GM19023 (cell line): ENCODE measurements around the gene CDCA3.
"Not testable (repeated sequence)": the region's sequence is repeated elsewhere in the genome, so short reads cannot be mapped to it uniquely, and the experiment has no call there.

Source experiments
- ATAC-seq: cut with Tn5 transposase; IDR thresholded peaks from one replicate; pipeline ENCODE4 v1.9.1; 2021; ENCODE audit warnings: mild to moderate bottlenecking, moderate library complexity; ENCODE audit not compliant: unreplicated experiment

The CDCA3 gene

GRCh38 chr12:6873094-6874014, 22.3 kb upstream of the CDCA3 start, which contains the start of gene SPSB2:
TSS of gene SPSB2 (minus strand) at chr12:6873303. CDS start at chr12:6872901, 402 bp downstream.
- ATAC-seq = peak; percentile 77

- ATAC-seq = peak; percentile 33
Observed at GRCh38 chr12:6872073-6873048, 21.3 kb upstream of the CDCA3 start.

- no peak for ATAC-seq
Observed at GRCh38 chr12:6871052-6871957, 20.2 kb upstream of the CDCA3 start.

- not testable (repeated sequence) for ATAC-seq
Observed at GRCh38 chr12:6870304-6870703, 19.2 kb upstream of the CDCA3 start.

- ATAC-seq = no peak
Observed at GRCh38 chr12:6869049-6870021, 18.2 kb upstream of the CDCA3 start.

GRCh38 chr12:6868211-6869048, 17.3 kb upstream of the CDCA3 start:
- ATAC-seq = no peak

GRCh38 chr12:6867413-6868210, 16.5 kb upstream of the CDCA3 start, which contains the start of gene TPI1:
TSS of gene TPI1 (plus strand) at chr12:6867531. CDS start at chr12:6867567, 36 bp downstream.
- ATAC-seq = peak; percentile 66

GRCh38 chr12:6866920-6867412, 15.9 kb upstream of the CDCA3 start:
- peak; percentile 1 for ATAC-seq

- no peak for ATAC-seq
Observed at GRCh38 chr12:6866163-6866919, 15.3 kb upstream of the CDCA3 start.

- ATAC-seq = not testable (repeated sequence)
Observed at GRCh38 chr12:6865307-6865706, 14.2 kb upstream of the CDCA3 start.

GRCh38 chr12:6863586-6864321, 12.7 kb upstream of the CDCA3 start:
- ATAC-seq = no peak

GRCh38 chr12:6863033-6863432, 11.9 kb upstream of the CDCA3 start:
- no peak for ATAC-seq

- ATAC-seq = no peak
Observed at GRCh38 chr12:6861391-6861790, 10.3 kb upstream of the CDCA3 start.

GRCh38 chr12:6860942-6861341, 9.9 kb upstream of the CDCA3 start:
- no peak for ATAC-seq

- ATAC-seq = no peak
Observed at GRCh38 chr12:6860116-6860515, 9.0 kb upstream of the CDCA3 start.

GRCh38 chr12:6858799-6859198, 7.7 kb upstream of the CDCA3 start:
- no peak for ATAC-seq
